Esophagus muscularis mucosa (tissue), 4 donors: ENCODE measurements around the gene YOD1. TPM values are rescaled to one million over a fixed set of nuclear protein-coding genes. Genes with fewer than 3 reads are reported as not detected.

ENCODE experiments used
- DNase-seq: peaks from one replicate; pipeline ENCODE4 v3.0.0-alpha.2; 2017; ENCODE audit errors: extremely low spot score
- H3K27ac ChIP-seq, 4 donors: fragments of 200-600 bp; sonication (generic); replicated peaks in 1 of 4; 1 replicate in 3 of 4; 2 replicates in 1 of 4; pipeline ENCODE4 v1.5.1; 2016 to 2019; ENCODE audit warnings: mild to moderate bottlenecking in 1 of 4
- H3K27me3 ChIP-seq, 4 donors: fragments of 200-600 bp; sonication (generic); one replicate each; pipeline versions ENCODE4 v1.5.1 to v1.6.0; 2016 to 2019
- H3K36me3 ChIP-seq, 4 donors: fragments of 200-600 bp; sonication (generic); one replicate each; pipeline ENCODE4 v1.5.1; 2016 to 2019
- H3K4me1 ChIP-seq, 4 donors: fragments of 200-600 bp; sonication (generic); one replicate each; pipeline ENCODE4 v1.5.1; 2016 to 2019
- H3K4me3 ChIP-seq, 4 donors: fragments of 200-600 bp; sonication (generic); 1 replicate in 2 of 4; 2 replicates in 2 of 4; pipeline ENCODE4 v1.5.1; 2016 to 2019; ENCODE audit warnings: mild to moderate bottlenecking in 4 of 4, moderate library complexity in 1 of 4
- H3K9me3 ChIP-seq, 4 donors: fragments of 200-600 bp; sonication (generic); 1 replicate in 3 of 4; 2 replicates in 1 of 4; pipeline ENCODE4 v1.5.1; 2016 to 2019
- CTCF ChIP-seq, 3 experiments: fragments of 200-600 bp in 2 of 3; fragments of 450-650 bp in 1 of 3; sonication (generic) in 2 of 3; IDR thresholded peaks; one replicate each; pipeline ENCODE4 v1.5.1; 2017 to 2019; ENCODE audit warnings: antibody characterized with exemption in 3 of 3, mild to moderate bottlenecking in 2 of 3, moderate library complexity in 1 of 3
- EP300 ChIP-seq: sonication (generic); formaldehyde crosslinking; IDR thresholded peaks from one replicate; pipeline ENCODE4 v1.6.1; 2017; ENCODE audit warnings: antibody characterized with exemption
- POLR2A ChIP-seq: fragments of 450-650 bp; IDR thresholded peaks from one replicate; pipeline ENCODE4 v1.6.1; 2017; ENCODE audit warnings: antibody characterized with exemption, moderate library complexity, mild to moderate bottlenecking, low read depth
- POLR2AphosphoS5 ChIP-seq, 2 donors: sonication (generic); formaldehyde crosslinking; IDR thresholded peaks; one replicate each; pipeline ENCODE4 v1.6.1; 2017; ENCODE audit warnings: antibody characterized with exemption in 2 of 2
- WGBS: methylation state at CpG from one replicate; pipeline ENCODE4 v1.1.5; 2018; 5-methylcytosine and 5-hydroxymethylcytosine counted together
- intact Hi-C: fragments of 100-400 bp; cut with DNase I; formaldehyde crosslinking; loops from one replicate; pipeline ENCODE4 v1.15.1; 2023
- total RNA-seq, 4 donors: library from RNA; depleted of rRNA; stranded (reverse); fragments of >200 nt; gene quantifications; one replicate each; pipeline versions ENCODE4 v1.1.0 to v1.2.1, GENCODE V29; 2016

Gene YOD1
- total RNA-seq, 4 donors from 2014 or later: 6.3 to 8.5 (median 7.2) TPM

- no peaks in the 10 kb centered on the region for H3K9me3 ChIP-seq
- no peak for DNase-seq
- WGBS: 95% methylated on average over 1 of the region's 1 CpG
- H3K4me1 ChIP-seq: peaks cover 28 to 35% (median 32%) of the 10 kb centered on the region in 4 donors
- no peak for TF ChIP-seq CTCF (IDR thresholded peaks at IDR 0.05)
- H3K36me3 ChIP-seq: no peaks in the 10 kb centered on the region
- H3K27me3 ChIP-seq: peaks cover 0 to 13% (median 0%) of the 10 kb centered on the region in 4 donors
- intact Hi-C loops: no loop called here
- H3K4me3 ChIP-seq: no peak overlapping the region
- H3K27ac ChIP-seq: no peak overlapping the region
Observed at GRCh38 chr1:207027921-207028320, 23.1 kb downstream of the YOD1 start.

- no peaks in the 10 kb centered on the region for H3K9me3 ChIP-seq
Observed at GRCh38 chr1:207027206-207027777, 23.7 kb downstream of the YOD1 start.

GRCh38 chr1:207026104-207026534, 24.9 kb downstream of the YOD1 start:
- TF ChIP-seq POLR2AphosphoS5 (IDR thresholded peaks at IDR 0.05) (no peak), POLR2A (no peak), CTCF (IDR thresholded peaks at IDR 0.05) (no peak), EP300 (no peak)
- no peak for DNase-seq
- H3K36me3 ChIP-seq: no peaks in the 10 kb centered on the region
- H3K27ac ChIP-seq: peak overlapping the region; percentile 29 to 76 (median 54)
- H3K27me3 ChIP-seq: peaks cover 0 to 2% (median 0%) of the 10 kb centered on the region in 4 donors
- H3K4me1 ChIP-seq: peaks cover 28 to 39% (median 32%) of the 10 kb centered on the region in 4 donors
- H3K9me3 ChIP-seq: no peaks in the 10 kb centered on the region
- intact Hi-C loops: no loop called here
- 33% methylated on average over 4 of the region's 4 CpGs for WGBS
- H3K4me3 ChIP-seq: no peak overlapping the region

More at GRCh38 chr1:207027206-207027777, 23.7 kb downstream of the YOD1 start:
- intact Hi-C loops: no loop called here
- 94% methylated on average over 18 of the region's 18 CpGs for whole genome bisulfite sequencing
- Histone ChIP-seq H3K36me3 (no peaks in the 10 kb centered on the region), H3K27me3 (peaks cover 0 to 8% (median 0%) of the 10 kb centered on the region in 4 donors), H3K4me1 (peaks cover 28 to 35% (median 32%) of the 10 kb centered on the region in 4 donors), H3K27ac (no peak overlapping the region), H3K4me3 (no peak overlapping the region)
- no peak for DNase-seq
- TF ChIP-seq POLR2A (no peak), POLR2AphosphoS5 (IDR thresholded peaks at IDR 0.05) (no peak), EP300 (no peak), CTCF (IDR thresholded peaks at IDR 0.05) (no peak)

GRCh38 chr1:207025146-207025880, 25.7 kb downstream of the YOD1 start:
- H3K36me3 ChIP-seq: no peaks in the 10 kb centered on the region
- intact Hi-C loops: no loop called here
- H3K4me1 ChIP-seq: peaks cover 28 to 39% (median 32%) of the 10 kb centered on the region in 4 donors
- no peaks in the 10 kb centered on the region for H3K27me3 ChIP-seq
- H3K9me3 ChIP-seq: no peaks in the 10 kb centered on the region
- H3K4me3 ChIP-seq: no peak overlapping the region
- no peak for TF ChIP-seq EP300
- TF ChIP-seq POLR2AphosphoS5 (IDR thresholded peaks at IDR 0.05): no peak
- no peak for TF ChIP-seq CTCF (IDR thresholded peaks at IDR 0.05)
- no peak for TF ChIP-seq POLR2A
- 43% methylated on average over 5 of the region's 5 CpGs for WGBS
- peak; percentile 87 for DNase-seq
- H3K27ac ChIP-seq: peak overlapping the region; percentile 29 to 76 (median 54)
